Measurements from ENCODE around the gene AKR7A2. TPM values are rescaled to one million over a fixed set of nuclear protein-coding genes. Genes with fewer than 3 reads are reported as not detected.

The AKR7A2 gene
- polyA plus RNA-seq, 1 experiment: 47.5 TPM

DNA sequence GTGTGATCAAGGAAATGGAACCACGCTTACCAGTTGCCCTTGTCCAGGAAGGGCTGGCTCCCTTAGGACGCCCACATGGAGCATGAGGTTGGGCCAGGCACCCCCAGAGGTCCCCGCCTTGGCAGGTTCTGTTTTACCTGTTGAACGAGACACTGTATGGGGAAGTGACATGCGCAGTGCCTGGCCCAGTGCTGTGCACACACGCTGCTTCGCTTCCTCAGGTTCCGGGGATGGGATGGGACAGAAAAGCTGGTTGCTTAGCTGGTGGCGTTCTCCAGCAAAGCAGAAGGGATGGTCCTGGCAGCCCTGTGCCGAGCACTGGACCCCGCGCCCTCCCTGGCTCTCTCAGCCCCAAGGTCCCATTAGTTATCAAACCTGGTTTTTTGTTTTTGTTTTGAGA is 20.9 kb upstream of the AKR7A2 start:
- Histone ChIP-seq H3K27me3 (ENCODE audit: control insufficient read depth, insufficient read depth, low read length) (no peaks in the 10 kb centered on the region), H3K4me3 (ENCODE audit: low read depth, low read length) (no peak overlapping the region), H3K27ac (ENCODE audit: low read depth, low read length) (no peak overlapping the region), H3K9me3 (ENCODE audit: control insufficient read depth, insufficient read depth, low read length) (no peaks in the 10 kb centered on the region)
- POLR2A ChIA-PET: no interaction called here
- DNase-seq (ENCODE audit: low read depth, low spot score): no peak
- TF ChIP-seq CTCF (IDR thresholded peaks at IDR 0.05; ENCODE audit: low read depth, low read length): no peak
- CTCF ChIA-PET: no interaction called here

DNA sequence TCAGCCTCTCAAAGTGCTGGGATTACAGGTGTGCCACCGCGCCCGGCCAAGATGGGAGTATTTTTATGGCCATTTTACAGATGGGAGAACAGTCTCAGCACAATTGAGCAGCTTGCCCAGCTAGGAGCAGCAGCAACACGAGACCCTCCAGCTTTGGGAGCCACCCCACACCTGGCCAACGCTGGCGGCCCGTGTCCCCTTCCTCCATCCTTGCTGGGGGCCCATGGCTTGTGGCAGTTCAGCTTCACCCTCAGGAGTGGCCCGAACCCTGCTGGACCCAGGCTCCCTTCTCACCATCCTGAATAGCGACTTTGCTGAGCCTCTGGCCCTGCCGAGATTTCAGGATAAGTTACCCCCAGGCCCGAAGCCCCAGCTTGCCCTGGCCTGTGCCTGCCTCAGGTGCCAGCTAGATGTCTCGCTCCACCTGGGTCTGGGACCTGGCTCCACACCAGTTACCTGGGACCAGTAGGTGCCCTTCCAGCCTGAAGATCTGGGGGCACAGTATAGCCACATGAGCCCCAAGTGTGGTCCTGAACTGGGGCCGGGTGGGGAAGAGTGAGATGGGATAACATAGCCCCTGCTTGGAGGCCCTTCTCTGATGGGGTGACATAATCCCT is 19.4 kb upstream of the AKR7A2 start:
- ChIA-PET POLR2A (interaction anchor here (0.5 kb wide), 1 partner anchor 103 kb away, joined by 6 read pairs; no protein-coding TSS in a partner anchor), CTCF (interaction anchor here (1.2 kb wide), 1 partner anchor 10 kb away, joined by 6 read pairs; no protein-coding TSS in a partner anchor)
- H3K9me3 ChIP-seq (ENCODE audit: control insufficient read depth, insufficient read depth, low read length): no peaks in the 10 kb centered on the region; the same call in 1 of the 2 replicates
- no peaks in the 10 kb centered on the region for H3K27me3 ChIP-seq (ENCODE audit: control insufficient read depth, insufficient read depth, low read length)
- no peak for TF ChIP-seq CTCF (IDR thresholded peaks at IDR 0.05; ENCODE audit: low read depth, low read length)
- H3K27ac ChIP-seq (ENCODE audit: low read depth, low read length): no peak overlapping the region
- H3K4me3 ChIP-seq (ENCODE audit: low read depth, low read length): no peak overlapping the region
- no peak for DNase-seq (ENCODE audit: low read depth, low spot score)

DNA sequence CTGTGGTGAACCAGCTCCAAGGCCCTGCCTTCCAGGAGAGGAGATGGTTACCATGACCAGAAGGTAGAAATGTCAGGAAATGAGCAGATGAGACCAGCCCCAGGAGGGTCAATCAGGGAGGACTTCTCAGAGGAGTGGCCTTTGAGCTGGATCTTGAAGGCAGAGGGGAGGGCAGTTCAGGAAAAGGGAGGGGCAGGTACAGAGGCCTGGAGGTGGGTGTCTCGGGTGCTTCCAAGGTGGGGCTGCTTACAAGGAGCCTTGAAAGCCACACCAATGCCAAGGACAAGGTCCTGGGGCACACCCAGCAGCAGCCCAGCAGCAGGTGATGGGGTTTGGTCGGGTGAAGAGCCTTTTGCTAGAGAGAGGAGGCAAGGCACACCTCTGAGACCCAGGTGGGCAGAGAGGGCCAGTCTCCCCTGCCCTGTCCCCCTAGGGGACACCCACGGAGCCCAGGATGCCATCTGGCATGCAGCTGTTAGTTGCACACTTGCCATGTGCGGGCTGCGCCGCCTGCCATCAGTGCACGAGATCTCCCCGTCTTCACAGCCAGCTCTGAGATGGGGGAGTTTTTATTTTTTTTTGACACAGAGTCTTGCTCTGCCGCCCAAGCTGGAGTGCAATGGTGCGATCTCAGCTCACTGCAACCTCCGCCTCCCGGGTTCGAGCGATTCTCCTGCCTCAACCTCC is 18.6 kb upstream of the AKR7A2 start:
- Histone ChIP-seq H3K4me3 (ENCODE audit: low read depth, low read length) (no peak overlapping the region), H3K27ac (ENCODE audit: low read depth, low read length) (no peak overlapping the region), H3K9me3 (ENCODE audit: control insufficient read depth, insufficient read depth, low read length) (no peaks in the 10 kb centered on the region; the same call in 1 of the 2 replicates), H3K27me3 (ENCODE audit: control insufficient read depth, insufficient read depth, low read length) (no peaks in the 10 kb centered on the region)
- POLR2A ChIA-PET: no interaction called here
- no peak for DNase-seq (ENCODE audit: low read depth, low spot score)
- CTCF ChIA-PET: no interaction called here
- no peak for TF ChIP-seq CTCF (IDR thresholded peaks at IDR 0.05; ENCODE audit: low read depth, low read length)

DNA sequence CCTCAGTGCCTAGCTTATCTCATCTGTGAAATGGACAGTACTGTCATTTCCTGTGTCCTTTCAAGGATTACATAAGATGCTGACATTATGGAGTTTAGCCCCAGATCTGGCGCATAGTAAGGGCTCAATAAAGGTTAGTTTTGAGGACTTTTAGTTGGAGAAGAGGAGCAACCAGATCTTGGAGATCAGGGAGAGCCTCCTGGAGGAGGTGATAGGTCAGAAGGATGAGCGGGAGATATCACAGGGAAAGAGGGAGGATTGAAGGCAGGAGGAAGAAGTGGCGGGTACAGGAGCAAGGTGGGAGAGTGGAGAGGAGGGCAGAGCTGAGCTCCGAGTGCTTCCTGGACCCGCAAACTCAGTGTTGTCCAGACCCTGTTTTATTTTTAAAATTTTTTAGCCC is 17.7 kb upstream of the AKR7A2 start:
- ChIA-PET POLR2A (no interaction called here), CTCF (no interaction called here)
- TF ChIP-seq CTCF (IDR thresholded peaks at IDR 0.05; ENCODE audit: low read depth, low read length): no peak
- no peak for DNase-seq (ENCODE audit: low read depth, low spot score)
- H3K27ac ChIP-seq (ENCODE audit: low read depth, low read length): no peak overlapping the region
- no peak overlapping the region for H3K4me3 ChIP-seq (ENCODE audit: low read depth, low read length)
- H3K27me3 ChIP-seq (ENCODE audit: control insufficient read depth, insufficient read depth, low read length): no peaks in the 10 kb centered on the region
- no peaks in the 10 kb centered on the region; the same call in 1 of the 2 replicates for H3K9me3 ChIP-seq (ENCODE audit: control insufficient read depth, insufficient read depth, low read length)

- H3K4me3 ChIP-seq (ENCODE audit: low read depth, low read length): no peak overlapping the region
- no peaks in the 10 kb centered on the region for H3K27me3 ChIP-seq (ENCODE audit: control insufficient read depth, insufficient read depth, low read length)
- ChIA-PET CTCF (no interaction called here), POLR2A (no interaction called here)
- no peak for TF ChIP-seq CTCF (IDR thresholded peaks at IDR 0.05; ENCODE audit: low read depth, low read length)
- DNase-seq (ENCODE audit: low read depth, low spot score): no peak
- H3K9me3 ChIP-seq (ENCODE audit: control insufficient read depth, insufficient read depth, low read length): no peaks in the 10 kb centered on the region; the same call in 1 of the 2 replicates
- no peak overlapping the region for H3K27ac ChIP-seq (ENCODE audit: low read depth, low read length)
Measured at GRCh38 chr1:19329188-19329587, 17.2 kb upstream of the AKR7A2 start.
